Hepatocyte (in vitro differentiated cells): ENCODE data around the gene IL13RA2.

Experiments used
- EZH2phosphoT487 ChIP-seq: fragments of 200-600 bp; sonication (generic); IDR thresholded peaks from one replicate; pipeline ENCODE4 v1.6.1; 2018; ENCODE audit warnings: antibody characterized with exemption, mild to moderate bottlenecking, low read depth, moderate library complexity; ENCODE audit not compliant: unreplicated experiment, severe bottlenecking
- TF ChIP-seq, protein P1 (sequence below): fragments of 200-600 bp; sonication (generic); IDR thresholded peaks from 2 replicates; pipeline ENCODE4 v1.5.1; 2016; ENCODE audit warnings: antibody characterized with exemption, mild to moderate bottlenecking; ENCODE audit not compliant: poor library complexity

DNA sequence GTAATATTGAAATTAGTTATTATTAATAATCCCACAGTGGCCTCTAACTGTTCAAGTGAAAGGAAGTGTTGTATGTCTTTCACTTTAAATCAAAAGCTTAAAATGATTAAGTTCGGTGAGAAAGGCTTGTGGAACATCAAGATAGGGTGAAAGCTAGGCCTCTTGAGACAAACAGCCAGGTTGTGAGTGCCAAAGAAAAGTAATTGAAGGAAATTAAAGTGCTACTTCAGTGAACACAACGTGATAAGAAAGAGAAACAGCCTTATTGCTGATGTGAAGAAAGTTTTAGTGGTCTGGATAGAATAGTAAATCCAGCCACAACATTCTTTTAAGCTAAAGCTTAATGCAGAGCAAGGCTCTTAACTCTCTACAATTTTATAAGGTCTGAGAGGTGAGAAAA, 42.6 kb upstream of the IL13RA2 start:
- TF ChIP-seq EZH2phosphoT487: no peak
- TF ChIP-seq, protein P1, sequence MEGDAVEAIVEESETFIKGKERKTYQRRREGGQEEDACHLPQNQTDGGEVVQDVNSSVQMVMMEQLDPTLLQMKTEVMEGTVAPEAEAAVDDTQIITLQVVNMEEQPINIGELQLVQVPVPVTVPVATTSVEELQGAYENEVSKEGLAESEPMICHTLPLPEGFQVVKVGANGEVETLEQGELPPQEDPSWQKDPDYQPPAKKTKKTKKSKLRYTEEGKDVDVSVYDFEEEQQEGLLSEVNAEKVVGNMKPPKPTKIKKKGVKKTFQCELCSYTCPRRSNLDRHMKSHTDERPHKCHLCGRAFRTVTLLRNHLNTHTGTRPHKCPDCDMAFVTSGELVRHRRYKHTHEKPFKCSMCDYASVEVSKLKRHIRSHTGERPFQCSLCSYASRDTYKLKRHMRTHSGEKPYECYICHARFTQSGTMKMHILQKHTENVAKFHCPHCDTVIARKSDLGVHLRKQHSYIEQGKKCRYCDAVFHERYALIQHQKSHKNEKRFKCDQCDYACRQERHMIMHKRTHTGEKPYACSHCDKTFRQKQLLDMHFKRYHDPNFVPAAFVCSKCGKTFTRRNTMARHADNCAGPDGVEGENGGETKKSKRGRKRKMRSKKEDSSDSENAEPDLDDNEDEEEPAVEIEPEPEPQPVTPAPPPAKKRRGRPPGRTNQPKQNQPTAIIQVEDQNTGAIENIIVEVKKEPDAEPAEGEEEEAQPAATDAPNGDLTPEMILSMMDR: no peak
